Hematopoietic multipotent progenitor cell treated with erythropoietin and hydrocortisone succinate and interleukin-3 and kit ligand, for 15 days (in vitro differentiated cells): ENCODE results near the gene HTR4.
"Not testable (repeated sequence)": the region's sequence is repeated elsewhere in the genome, so short reads cannot be mapped to it uniquely, and the experiment has no call there.

Experiments
- DNase-seq: peaks from one replicate; pipeline ENCODE4 v3.0.0-alpha.2; 2015; ENCODE audit warnings: low spot score

Gene HTR4

GRCh38 chr5:148474025-148474511 lies 180.3 kb downstream of the HTR4 start:
- no peak for DNase-seq

- DNase-seq: no peak
These were observed 182.9 kb downstream of the HTR4 start for GRCh38 chr5:148471379-148471778.

DNA sequence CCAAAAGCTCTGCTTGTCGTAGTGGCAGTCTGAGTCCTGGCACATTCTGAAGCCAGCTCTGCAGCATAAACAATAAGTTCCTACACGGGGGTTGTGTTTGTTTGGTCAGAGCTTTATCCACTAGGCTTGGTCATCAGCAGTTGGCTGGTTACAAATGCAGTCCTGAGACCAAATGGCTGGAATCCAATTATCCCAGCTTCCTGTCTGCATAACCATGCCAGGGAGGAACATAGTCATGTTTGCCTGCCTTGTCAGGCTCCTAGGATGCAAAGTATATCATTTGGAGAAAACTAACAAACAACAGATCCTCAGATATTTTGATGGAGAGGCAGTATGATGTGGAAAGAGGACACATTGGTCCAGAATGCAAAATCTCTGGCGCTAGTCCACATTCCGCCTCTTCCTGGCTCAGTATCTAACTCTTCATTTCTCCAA lies 184.8 kb downstream of the HTR4 start:
- DNase-seq: no peak

DNA sequence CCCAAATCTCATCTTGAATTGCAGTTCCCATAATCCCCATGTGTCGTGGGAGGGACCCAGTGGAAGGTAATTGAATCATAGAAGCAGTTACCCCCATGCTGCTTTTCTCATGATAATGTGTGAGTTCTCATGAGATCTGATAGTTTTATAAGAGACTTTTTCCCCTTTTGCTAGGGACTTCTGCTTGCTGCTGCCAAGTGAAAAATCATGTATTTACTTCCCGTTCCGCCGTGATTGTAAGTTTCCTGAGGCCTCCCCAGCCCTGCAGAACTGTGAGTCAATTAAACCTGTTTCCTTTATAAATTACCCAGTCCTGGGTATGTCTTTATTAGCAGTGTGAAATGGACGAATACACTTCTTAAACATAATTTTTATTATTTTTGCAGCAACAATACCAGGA lies 185.6 kb downstream of the HTR4 start:
- DNase-seq: not testable (repeated sequence)

GRCh38 chr5:148467958-148468357 lies 186.4 kb downstream of the HTR4 start:
- DNase-seq: no peak

DNA sequence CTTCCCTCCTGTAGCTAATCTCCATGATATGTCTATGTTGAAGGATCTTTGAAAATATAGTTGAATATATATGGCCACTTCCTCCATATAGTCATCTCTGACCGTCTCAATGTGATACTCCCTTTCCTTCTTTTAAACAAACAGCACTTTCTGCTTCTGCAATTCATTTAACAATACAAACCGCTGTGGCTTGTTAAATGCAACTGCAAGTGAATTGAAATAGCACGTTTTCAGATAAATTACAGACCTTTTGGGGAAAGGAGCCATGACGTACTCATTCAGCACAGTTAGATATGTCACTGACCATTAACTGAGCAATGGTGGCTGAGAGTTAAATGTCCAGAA lies 188.1 kb downstream of the HTR4 start:
- no peak for DNase-seq

GRCh38 chr5:148465381-148466235 lies 188.7 kb downstream of the HTR4 start:
- no peak for DNase-seq

GRCh38 chr5:148459669-148460068 lies 194.7 kb downstream of the HTR4 start:
- no peak for DNase-seq

DNA sequence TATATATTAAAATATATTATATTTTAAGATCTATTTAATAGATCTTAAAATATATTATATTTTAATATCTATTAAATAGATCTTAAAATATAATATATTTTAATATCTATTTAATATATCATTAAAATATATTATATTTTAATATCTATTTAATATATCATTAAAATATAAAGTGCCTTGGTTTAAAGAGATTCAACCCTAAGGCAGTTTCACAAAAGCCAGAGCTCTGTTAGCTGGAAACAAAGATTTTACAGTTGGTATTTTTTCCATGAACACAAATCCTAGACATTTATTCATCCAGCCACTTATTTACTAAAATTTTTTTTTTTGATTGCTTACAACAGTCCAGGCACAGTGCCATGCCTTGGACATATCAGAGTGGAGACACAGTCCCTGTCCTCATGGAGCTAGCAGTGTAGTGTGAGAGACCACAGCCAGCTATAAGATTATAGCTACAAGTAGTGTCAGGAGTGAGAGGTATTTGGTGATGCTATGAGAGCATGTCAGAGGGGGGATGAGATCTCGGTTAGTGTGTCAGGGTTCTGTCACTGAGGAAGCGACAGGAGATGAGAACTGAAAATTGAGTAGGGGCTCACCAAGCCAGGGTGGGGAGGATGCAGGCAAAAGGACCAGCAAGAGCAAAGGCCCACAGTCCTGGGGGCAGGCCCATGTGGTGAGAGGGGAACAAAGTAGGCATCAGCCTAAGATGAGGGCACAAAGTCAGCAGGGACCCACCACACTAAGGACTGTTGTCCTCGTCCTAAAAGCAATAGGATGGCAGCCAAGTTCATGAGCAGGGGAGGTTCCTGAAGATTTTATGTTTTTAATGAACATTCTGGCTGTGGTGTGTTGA lies 196.1 kb downstream of the HTR4 start:
- no peak for DNase-seq

GRCh38 chr5:148457183-148457620 lies 197.1 kb downstream of the HTR4 start:
- peak; percentile 35 for DNase-seq

DNA sequence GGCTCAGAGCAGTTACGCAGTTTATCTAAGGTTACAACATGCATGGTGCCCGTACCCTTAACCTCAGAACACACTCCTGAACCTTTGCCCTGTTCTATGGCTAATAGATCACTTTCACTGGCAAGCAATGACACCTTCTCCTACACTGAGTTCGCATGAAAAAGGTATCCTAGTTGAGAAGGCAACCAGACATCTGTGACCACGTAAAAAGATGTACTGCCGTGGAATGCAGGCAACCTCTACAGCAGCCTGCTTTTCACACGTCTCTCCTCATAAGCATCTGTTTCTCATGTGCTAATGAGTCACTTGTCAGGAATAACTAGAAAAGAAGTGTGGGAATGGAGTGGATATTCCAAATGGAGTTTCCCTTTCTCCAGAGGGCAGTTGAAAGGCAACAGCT lies 199.1 kb downstream of the HTR4 start:
- DNase-seq: no peak

DNA sequence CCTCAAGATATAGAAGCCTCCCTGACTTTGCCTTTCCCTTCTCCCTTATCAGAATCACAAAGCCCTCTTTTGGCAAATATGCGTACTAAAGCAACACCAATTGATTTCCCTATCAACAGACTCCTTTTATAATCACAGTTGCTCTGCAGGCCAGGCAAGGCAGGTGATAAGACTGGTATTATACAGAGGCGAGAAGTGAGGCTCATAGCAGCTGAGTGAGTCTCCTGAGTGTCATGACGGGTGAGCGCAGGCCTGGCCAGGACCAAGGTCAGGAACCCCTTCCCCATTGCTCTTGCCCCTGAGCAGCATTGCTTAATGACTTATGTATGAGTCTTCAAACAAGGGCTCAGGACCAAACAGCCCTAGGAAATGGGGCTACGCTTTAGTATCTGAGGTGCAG lies 199.8 kb downstream of the HTR4 start:
- no peak for DNase-seq

DNA sequence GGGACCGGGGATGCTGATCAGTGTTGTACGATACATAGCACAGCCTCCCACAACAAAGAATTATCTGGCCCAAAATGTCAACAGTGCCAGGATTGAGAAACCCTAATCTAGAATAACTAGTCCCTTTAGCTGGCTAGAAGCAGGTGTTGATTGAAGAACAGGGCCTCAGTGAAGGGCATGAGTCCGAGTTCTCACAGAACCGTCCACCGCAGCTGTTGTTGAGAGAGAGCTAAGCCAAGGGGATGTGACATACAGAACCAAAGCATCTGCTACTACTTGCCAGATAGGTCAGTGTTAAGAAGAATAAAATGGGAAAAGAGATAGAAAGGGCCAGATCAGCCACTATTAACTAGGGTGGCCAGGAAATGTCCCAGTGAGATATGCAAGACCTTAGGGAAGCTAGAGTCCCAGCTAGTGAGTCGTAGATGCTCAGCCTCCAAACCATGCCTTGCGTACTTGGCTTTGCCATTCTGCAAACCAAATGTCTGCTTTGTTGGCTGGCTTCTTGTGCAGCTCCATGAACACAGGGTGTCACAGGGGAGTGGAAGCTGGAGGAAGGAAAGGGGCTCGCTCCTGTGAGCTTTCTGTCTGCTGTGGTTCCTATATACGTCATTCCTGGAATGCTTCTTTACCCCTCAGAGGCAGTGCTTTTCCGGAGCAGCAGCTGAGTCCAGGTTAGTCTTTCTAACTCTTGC lies 201.7 kb downstream of the HTR4 start:
- DNase-seq: no peak

- no peak for DNase-seq
These were observed 207.7 kb downstream of the HTR4 start for GRCh38 chr5:148446611-148447010.

- DNase-seq: no peak
These were observed 208.7 kb downstream of the HTR4 start for GRCh38 chr5:148445578-148445977.

DNA sequence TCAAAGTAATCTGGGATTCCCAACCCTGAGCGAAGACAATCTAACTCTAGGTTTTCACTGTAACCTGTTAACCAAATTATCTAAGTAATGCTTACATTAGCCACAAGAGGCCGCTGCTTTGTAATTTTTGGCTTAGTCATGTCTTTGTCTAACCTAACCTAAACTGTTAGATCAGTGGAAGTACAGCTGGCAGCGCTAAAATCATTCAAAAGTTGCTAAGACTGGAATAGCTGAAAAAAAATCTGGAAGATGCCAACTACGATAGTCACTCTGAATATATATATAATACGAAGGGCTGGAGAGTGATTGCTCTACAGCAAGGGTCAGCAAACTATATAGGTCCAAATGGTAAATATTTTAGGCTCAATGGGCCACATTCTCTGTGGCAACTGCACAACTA lies 210.3 kb downstream of the HTR4 start:
- DNase-seq: peak; percentile 72

- DNase-seq: no peak
These were observed 211.1 kb downstream of the HTR4 start for GRCh38 chr5:148443241-148443640.

DNA sequence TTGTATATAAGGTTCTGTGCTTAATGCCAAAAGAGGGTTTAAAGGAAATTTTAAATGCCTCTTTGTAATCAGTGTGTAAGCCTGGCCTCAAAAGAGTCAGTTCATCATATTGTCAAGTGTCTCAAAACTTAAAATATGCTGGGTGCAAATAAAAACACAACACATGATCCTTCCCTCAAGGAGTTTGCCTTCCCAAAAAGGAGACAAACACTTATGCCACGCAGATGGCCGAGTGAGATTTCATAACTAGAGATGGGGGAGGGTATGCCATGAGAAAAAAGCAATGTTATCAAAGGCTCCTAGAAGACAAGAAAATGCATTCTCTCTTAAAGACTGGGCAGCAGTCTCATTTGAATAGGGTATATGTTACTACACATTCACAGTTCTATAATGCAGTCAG lies 215.4 kb downstream of the HTR4 start:
- no peak for DNase-seq

- DNase-seq: no peak
These were observed 217.1 kb downstream of the HTR4 start for GRCh38 chr5:148437249-148437648.

DNA sequence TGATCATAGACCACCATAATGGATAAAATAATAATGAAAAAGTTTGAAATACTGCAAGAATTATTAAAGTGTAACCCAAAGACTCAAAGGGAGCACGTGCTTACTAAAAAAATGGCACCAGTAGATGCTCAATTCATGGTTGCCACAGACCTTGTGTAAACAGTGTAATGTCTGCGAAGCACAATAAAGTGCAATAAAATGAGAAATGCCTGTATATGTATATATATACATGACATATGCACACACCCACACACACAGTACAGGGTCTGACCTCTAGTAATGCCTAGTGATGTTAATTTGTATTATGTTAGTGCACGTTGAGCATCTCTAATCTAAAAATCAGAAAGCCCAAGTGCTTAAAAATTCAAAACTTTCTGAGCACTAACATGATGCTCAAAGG lies 218.3 kb downstream of the HTR4 start:
- DNase-seq: no peak

GRCh38 chr5:148433826-148434225 lies 220.5 kb downstream of the HTR4 start:
- no peak for DNase-seq
